ENCODE measurements around the gene BCL11A. TPM values are rescaled to one million over a fixed set of nuclear protein-coding genes. Genes with fewer than 3 reads are reported as not detected.

The BCL11A gene
- total RNA-seq, 2 donors from 2014 or later, result 14.3 to 16.2 TPM

DNA sequence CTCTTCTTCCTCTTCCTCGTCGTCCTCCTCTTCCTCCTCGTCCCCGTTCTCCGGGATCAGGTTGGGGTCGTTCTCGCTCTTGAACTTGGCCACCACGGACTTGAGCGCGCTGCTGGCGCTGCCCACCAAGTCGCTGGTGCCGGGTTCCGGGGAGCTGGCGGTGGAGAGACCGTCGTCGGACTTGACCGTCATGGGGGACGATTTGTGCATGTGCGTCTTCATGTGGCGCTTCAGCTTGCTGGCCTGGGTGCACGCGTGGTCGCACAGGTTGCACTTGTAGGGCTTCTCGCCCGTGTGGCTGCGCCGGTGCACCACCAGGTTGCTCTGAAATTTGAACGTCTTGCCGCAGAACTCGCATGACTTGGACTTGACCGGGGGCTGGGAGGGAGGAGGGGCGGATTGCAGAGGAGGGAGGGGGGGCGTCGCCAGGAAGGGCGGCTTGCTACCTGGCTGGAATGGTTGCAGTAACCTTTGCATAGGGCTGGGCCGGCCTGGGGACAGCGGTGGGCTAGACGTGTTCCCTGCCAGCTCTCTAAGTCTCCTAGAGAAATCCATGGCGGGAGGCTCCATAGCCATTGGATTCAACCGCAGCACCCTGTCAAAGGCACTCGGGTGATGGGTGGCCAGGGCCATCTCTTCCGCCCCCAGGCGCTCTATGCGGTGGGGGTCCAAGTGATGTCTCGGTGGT, 91.9 kb downstream of the BCL11A start:
- ATAC-seq (no peak), DNase-seq (no peak)
- H3K4me1 ChIP-seq, result peaks cover 12% of the 10 kb centered on the region
- TF ChIP-seq CTCF (IDR thresholded peaks at IDR 0.05), result no peak
- no peak for TF ChIP-seq POLR2A (IDR thresholded peaks at IDR 0.05)
- peaks cover 0 to 5% of the 10 kb centered on the region in 2 donors for H3K36me3 ChIP-seq (replicated peaks in 1 of 2; ENCODE audit: insufficient read depth in 1 of 2, low read depth in 2 of 2)
- H3K27me3 ChIP-seq, result no peaks in the 10 kb centered on the region
- no peak overlapping the region for H3K27ac ChIP-seq
- intact Hi-C loops (cut with DNase I), result no loop called here
- WGBS, 2 donors, result 95 to 97% methylated on average over 32 to 46 of the region's 47 CpGs
- H3K9me3 ChIP-seq, result peaks cover 0 to 3% (median 0%) of the 10 kb centered on the region in 3 donors
- no peak overlapping the region for H3K4me3 ChIP-seq

GRCh38 chr2:60460577-60461420, 92.7 kb downstream of the BCL11A start:
- intact Hi-C loops (cut with DNase I), result no loop called here
- 96 to 97% methylated on average over 68 to 75 of the region's 76 CpGs for WGBS, 2 donors
- Histone ChIP-seq H3K4me1 (peaks cover 5% of the 10 kb centered on the region), H3K27me3 (no peaks in the 10 kb centered on the region), H3K27ac (no peak overlapping the region), H3K36me3 (replicated peaks in 1 of 2; ENCODE audit: insufficient read depth in 1 of 2, low read depth in 2 of 2) (peaks cover 0 to 5% of the 10 kb centered on the region in 2 donors), H3K9me3 (peaks cover 0 to 3% (median 0%) of the 10 kb centered on the region in 3 donors), H3K4me3 (no peak overlapping the region)
- ATAC-seq (no peak), DNase-seq (no peak)
- TF ChIP-seq CTCF (IDR thresholded peaks at IDR 0.05) (no peak), POLR2A (IDR thresholded peaks at IDR 0.05) (no peak)

DNA sequence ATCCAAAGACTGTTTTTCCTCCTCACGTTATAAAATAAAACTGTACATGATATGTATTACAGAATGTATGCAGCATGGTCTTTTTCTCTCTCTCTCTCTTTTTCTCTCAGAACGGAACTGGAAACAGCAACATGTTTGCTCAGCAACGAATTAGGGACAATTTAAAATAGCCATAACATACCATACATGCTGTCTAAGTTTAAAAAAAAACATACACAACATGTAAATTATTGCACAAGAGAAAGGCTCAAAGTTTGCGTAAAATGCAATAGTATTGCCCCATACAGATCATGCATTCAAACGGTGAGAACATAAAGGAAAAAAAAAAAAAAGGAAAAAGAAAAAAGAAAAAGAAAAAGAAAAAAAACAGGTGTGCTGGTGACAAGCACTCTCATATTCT, 93.6 kb downstream of the BCL11A start:
- Histone ChIP-seq H3K36me3 (replicated peaks in 1 of 2; ENCODE audit: insufficient read depth in 1 of 2, low read depth in 2 of 2) (peaks cover 0 to 5% of the 10 kb centered on the region in 2 donors), H3K4me3 (no peak overlapping the region), H3K4me1 (no peaks in the 10 kb centered on the region), H3K9me3 (peaks cover 0 to under 1% (median 0%) of the 10 kb centered on the region in 3 donors), H3K27ac (no peak overlapping the region), H3K27me3 (no peaks in the 10 kb centered on the region)
- TF ChIP-seq POLR2A (IDR thresholded peaks at IDR 0.05) (no peak), CTCF (IDR thresholded peaks at IDR 0.05) (no peak)
- ATAC-seq, result no peak
- DNase-seq, result no peak
- intact Hi-C loops (cut with DNase I), result no loop called here
- WGBS, 2 donors, result 63 to 69% methylated on average over 5 of the region's 5 CpGs

GRCh38 chr2:60456115-60456770, 97.2 kb downstream of the BCL11A start:
- no peak overlapping the region for H3K27ac ChIP-seq
- H3K9me3 ChIP-seq, result no peaks in the 10 kb centered on the region
- ATAC-seq, result no peak
- 87% methylated on average over 6 of the region's 6 CpGs for WGBS, 2 donors
- no peaks in the 10 kb centered on the region for H3K4me1 ChIP-seq
- H3K27me3 ChIP-seq, result no peaks in the 10 kb centered on the region
- H3K4me3 ChIP-seq, result no peak overlapping the region
- DNase-seq, result no peak
- H3K36me3 ChIP-seq (replicated peaks in 1 of 2; ENCODE audit: insufficient read depth in 1 of 2, low read depth in 2 of 2), result peaks cover 0 to 5% of the 10 kb centered on the region in 2 donors
- no peak for TF ChIP-seq POLR2A (IDR thresholded peaks at IDR 0.05)
- TF ChIP-seq CTCF (IDR thresholded peaks at IDR 0.05), result no peak
- intact Hi-C loops (cut with DNase I), result no loop called here
